OCI-M1 (cell line): ENCODE measurements around the gene BEND5.

Source experiments
- DNase-seq: peaks from one replicate; lab custom pipeline; 2025; lab: John Stamatoyannopoulos, UW

The BEND5 gene

GRCh38 chr1:48761986-48762385 lies 14.7 kb downstream of the BEND5 start:
- no peak for DNase-seq

- no peak for DNase-seq
These were observed 15.3 kb downstream of the BEND5 start for GRCh38 chr1:48761411-48761810.

- DNase-seq, result no peak
These were observed 15.8 kb downstream of the BEND5 start for GRCh38 chr1:48760857-48761256.

GRCh38 chr1:48758976-48759375 lies 17.7 kb downstream of the BEND5 start:
- no peak for DNase-seq

GRCh38 chr1:48757363-48757762 lies 19.3 kb downstream of the BEND5 start:
- no peak for DNase-seq

- no peak for DNase-seq
These were observed 19.9 kb downstream of the BEND5 start for GRCh38 chr1:48756683-48757316.

- DNase-seq, result no peak
These were observed 23.4 kb downstream of the BEND5 start for GRCh38 chr1:48753293-48753692.

- no peak for DNase-seq
These were observed 26.6 kb downstream of the BEND5 start for GRCh38 chr1:48750109-48750508.

GRCh38 chr1:48749068-48749467 lies 27.6 kb downstream of the BEND5 start:
- no peak for DNase-seq

GRCh38 chr1:48746906-48747305 lies 29.8 kb downstream of the BEND5 start:
- DNase-seq, result no peak

- no peak for DNase-seq
These were observed 32.7 kb downstream of the BEND5 start for GRCh38 chr1:48744032-48744431.

GRCh38 chr1:48743480-48743879 lies 33.2 kb downstream of the BEND5 start:
- no peak for DNase-seq

GRCh38 chr1:48741380-48741779 lies 35.3 kb downstream of the BEND5 start:
- DNase-seq, result no peak

- no peak for DNase-seq
These were observed 36.1 kb downstream of the BEND5 start for GRCh38 chr1:48740621-48741020.

GRCh38 chr1:48739091-48739490 lies 37.6 kb downstream of the BEND5 start:
- no peak for DNase-seq

- DNase-seq, result no peak
These were observed 38.3 kb downstream of the BEND5 start for GRCh38 chr1:48738356-48738755.

- no peak for DNase-seq
These were observed 40.9 kb downstream of the BEND5 start for GRCh38 chr1:48735796-48736195.

- DNase-seq, result no peak
These were observed 46.4 kb downstream of the BEND5 start for GRCh38 chr1:48730164-48730910.

- no peak for DNase-seq
These were observed 48.1 kb downstream of the BEND5 start for GRCh38 chr1:48728584-48728983.

- no peak for DNase-seq
These were observed 50.0 kb downstream of the BEND5 start for GRCh38 chr1:48726557-48727215.

- DNase-seq, result no peak
These were observed 50.6 kb downstream of the BEND5 start for GRCh38 chr1:48726139-48726538.

- DNase-seq, result no peak
These were observed 51.2 kb downstream of the BEND5 start for GRCh38 chr1:48725341-48726046.

- no peak for DNase-seq
These were observed 55.8 kb downstream of the BEND5 start for GRCh38 chr1:48720929-48721328.
